ENCODE measurements around the gene DLG2. TPM values are rescaled to one million over a fixed set of nuclear protein-coding genes. Genes with fewer than 3 reads are reported as not detected.

DLG2 gene
- total RNA-seq, 1 experiment from 2014 or later: 17.5 TPM

Other genes starting within 250 kb of the DLG2 start
- 52.8 to 65.8 TPM (median 63.8 TPM) in 3 replicates for gene TMEM126B, start 1.2 kb upstream of the DLG2 start, total RNA-seq (2021)
- gene TMEM126A, start 20.6 kb upstream of the DLG2 start, total RNA-seq (2021): 34.6 to 37.2 TPM (median 36.9 TPM) in 3 replicates
- gene CREBZF, start 37.8 kb upstream of the DLG2 start, total RNA-seq (2021): 46.9 to 54.6 TPM (median 48.6 TPM) in 3 replicates
- gene CCDC89, start 58.9 kb upstream of the DLG2 start, total RNA-seq (2021): not detected in 3 replicates
- 4.3 to 7.1 TPM (median 6.5 TPM) in 3 replicates for gene SYTL2, start 183.8 kb upstream of the DLG2 start, total RNA-seq (2021)
- gene CCDC83, start 228.0 kb upstream of the DLG2 start, total RNA-seq (2021): not detected in 3 replicates

Data from WTC11 (cell line).